HL-60 (cell line): ENCODE results near the gene XAF1.
"Not testable (repeated sequence)": the region's sequence is repeated elsewhere in the genome, so short reads cannot be mapped to it uniquely, and the experiment has no call there.

ENCODE experiments used
- DNase-seq, 2 experiments: peaks; one replicate each; pipeline ENCODE4 v3.0.0-alpha.2; 2010 to 2020; ENCODE audit warnings: low read depth in 1 of 2, low spot score in 1 of 2
- H3K27ac ChIP-seq: fragments of 250-450 bp; sonication (Bioruptor Pico); replicated peaks from 2 replicates; pipeline ENCODE4 v1.5.1; 2020; ENCODE audit warnings: mild to moderate bottlenecking, moderate library complexity
- H3K27me3 ChIP-seq: fragments of 250-450 bp; sonication (Bioruptor Pico); 2 replicates; pipeline ENCODE4 v1.5.1; 2021; ENCODE audit warnings: mild to moderate bottlenecking, moderate library complexity; ENCODE audit not compliant: insufficient read depth, poor library complexity, severe bottlenecking
- H3K4me3 ChIP-seq: replicated peaks from 2 replicates; pipeline ENCODE4 v1.5.1; 2011; ENCODE audit warnings: mild to moderate bottlenecking, control low read depth, low read length; ENCODE audit not compliant: insufficient read depth
- GABPA ChIP-seq: IDR thresholded peaks from 2 replicates; pipeline ENCODE4 v1.6.1; 2012; ENCODE audit warnings: low read depth
- POLR2AphosphoS5 ChIP-seq: IDR thresholded peaks from 2 replicates; pipeline ENCODE4 v1.6.1; 2012; ENCODE audit warnings: low read depth
- SPI1 ChIP-seq: IDR thresholded peaks from 2 replicates; pipeline ENCODE4 v1.6.1; 2012; ENCODE audit warnings: low read depth, mild to moderate bottlenecking, borderline replicate concordance
- TF ChIP-seq, protein P1 (sequence below): IDR thresholded peaks from 2 replicates; pipeline ENCODE4 v1.6.1; 2012; ENCODE audit warnings: low read depth; ENCODE audit not compliant: insufficient replicate concordance
- TF ChIP-seq, protein P2 (sequence below): IDR thresholded peaks from one replicate; pipeline ENCODE4 v1.5.1; 2011; ENCODE audit warnings: low read length, control low read depth, inconsistent platforms; ENCODE audit not compliant: insufficient read depth

Gene XAF1

GRCh38 chr17:6772016-6772415 is 16.2 kb downstream of the XAF1 start:
- no peak for DNase-seq
- Histone ChIP-seq H3K4me3 (no peak overlapping the region), H3K27ac (no peak overlapping the region), H3K27me3 (no peaks in the 10 kb centered on the region)
- TF ChIP-seq GABPA (no peak), POLR2AphosphoS5 (no peak), SPI1 (no peak)
- TF ChIP-seq, protein P1, sequence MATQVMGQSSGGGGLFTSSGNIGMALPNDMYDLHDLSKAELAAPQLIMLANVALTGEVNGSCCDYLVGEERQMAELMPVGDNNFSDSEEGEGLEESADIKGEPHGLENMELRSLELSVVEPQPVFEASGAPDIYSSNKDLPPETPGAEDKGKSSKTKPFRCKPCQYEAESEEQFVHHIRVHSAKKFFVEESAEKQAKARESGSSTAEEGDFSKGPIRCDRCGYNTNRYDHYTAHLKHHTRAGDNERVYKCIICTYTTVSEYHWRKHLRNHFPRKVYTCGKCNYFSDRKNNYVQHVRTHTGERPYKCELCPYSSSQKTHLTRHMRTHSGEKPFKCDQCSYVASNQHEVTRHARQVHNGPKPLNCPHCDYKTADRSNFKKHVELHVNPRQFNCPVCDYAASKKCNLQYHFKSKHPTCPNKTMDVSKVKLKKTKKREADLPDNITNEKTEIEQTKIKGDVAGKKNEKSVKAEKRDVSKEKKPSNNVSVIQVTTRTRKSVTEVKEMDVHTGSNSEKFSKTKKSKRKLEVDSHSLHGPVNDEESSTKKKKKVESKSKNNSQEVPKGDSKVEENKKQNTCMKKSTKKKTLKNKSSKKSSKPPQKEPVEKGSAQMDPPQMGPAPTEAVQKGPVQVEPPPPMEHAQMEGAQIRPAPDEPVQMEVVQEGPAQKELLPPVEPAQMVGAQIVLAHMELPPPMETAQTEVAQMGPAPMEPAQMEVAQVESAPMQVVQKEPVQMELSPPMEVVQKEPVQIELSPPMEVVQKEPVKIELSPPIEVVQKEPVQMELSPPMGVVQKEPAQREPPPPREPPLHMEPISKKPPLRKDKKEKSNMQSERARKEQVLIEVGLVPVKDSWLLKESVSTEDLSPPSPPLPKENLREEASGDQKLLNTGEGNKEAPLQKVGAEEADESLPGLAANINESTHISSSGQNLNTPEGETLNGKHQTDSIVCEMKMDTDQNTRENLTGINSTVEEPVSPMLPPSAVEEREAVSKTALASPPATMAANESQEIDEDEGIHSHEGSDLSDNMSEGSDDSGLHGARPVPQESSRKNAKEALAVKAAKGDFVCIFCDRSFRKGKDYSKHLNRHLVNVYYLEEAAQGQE: no peak
- TF ChIP-seq, protein P2, sequence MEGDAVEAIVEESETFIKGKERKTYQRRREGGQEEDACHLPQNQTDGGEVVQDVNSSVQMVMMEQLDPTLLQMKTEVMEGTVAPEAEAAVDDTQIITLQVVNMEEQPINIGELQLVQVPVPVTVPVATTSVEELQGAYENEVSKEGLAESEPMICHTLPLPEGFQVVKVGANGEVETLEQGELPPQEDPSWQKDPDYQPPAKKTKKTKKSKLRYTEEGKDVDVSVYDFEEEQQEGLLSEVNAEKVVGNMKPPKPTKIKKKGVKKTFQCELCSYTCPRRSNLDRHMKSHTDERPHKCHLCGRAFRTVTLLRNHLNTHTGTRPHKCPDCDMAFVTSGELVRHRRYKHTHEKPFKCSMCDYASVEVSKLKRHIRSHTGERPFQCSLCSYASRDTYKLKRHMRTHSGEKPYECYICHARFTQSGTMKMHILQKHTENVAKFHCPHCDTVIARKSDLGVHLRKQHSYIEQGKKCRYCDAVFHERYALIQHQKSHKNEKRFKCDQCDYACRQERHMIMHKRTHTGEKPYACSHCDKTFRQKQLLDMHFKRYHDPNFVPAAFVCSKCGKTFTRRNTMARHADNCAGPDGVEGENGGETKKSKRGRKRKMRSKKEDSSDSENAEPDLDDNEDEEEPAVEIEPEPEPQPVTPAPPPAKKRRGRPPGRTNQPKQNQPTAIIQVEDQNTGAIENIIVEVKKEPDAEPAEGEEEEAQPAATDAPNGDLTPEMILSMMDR: no peak

- not testable (repeated sequence) for H3K27ac ChIP-seq, H3K27me3 ChIP-seq, H3K4me3 ChIP-seq, DNase-seq
Observed at GRCh38 chr17:6774906-6775305, 19.1 kb downstream of the XAF1 start.

GRCh38 chr17:6775871-6776405 is 20.1 kb downstream of the XAF1 start, which contains the start of gene FBXO39:
Gene FBXO39 (plus strand): TSS chr17:6776215. CDS start chr17:6779869, 3,654 bp downstream.
- no peak for DNase-seq
- no peaks in the 10 kb centered on the region for H3K27me3 ChIP-seq
- TF ChIP-seq, protein P2: no peak
- TF ChIP-seq, protein P1: no peak
- TF ChIP-seq SPI1 (no peak), GABPA (no peak), POLR2AphosphoS5 (no peak)
- no peak within 1 kb of the TSS for H3K4me3 ChIP-seq
- H3K27ac ChIP-seq: no peak within 1 kb of the TSS

GRCh38 chr17:6779411-6779810 is 23.6 kb downstream of the XAF1 start:
- H3K27me3 ChIP-seq: no peaks in the 10 kb centered on the region
- no peak overlapping the region for H3K4me3 ChIP-seq
- no peak for DNase-seq
- no peak for TF ChIP-seq POLR2AphosphoS5
- TF ChIP-seq, protein P2: no peak
- TF ChIP-seq, protein P1: no peak
- no peak for TF ChIP-seq SPI1
- TF ChIP-seq GABPA: no peak
- H3K27ac ChIP-seq: no peak overlapping the region
